22Rv1 (cell line): ENCODE measurements around the gene FDX1.
A peak's percentile ranks its signal among the peaks of the same experiment; 100 is the strongest.

Experiments used
- H3K27ac ChIP-seq: fragments of 450-650 bp; 2 replicates; pipeline ENCODE4 v1.5.1; 2017
- CTCF ChIP-seq: fragments of 450-650 bp; IDR thresholded peaks from 2 replicates; pipeline ENCODE4 v1.5.1; 2017; ENCODE audit warnings: mild to moderate bottlenecking
- ZFX ChIP-seq: fragments of 450-650 bp; IDR thresholded peaks from 2 replicates; pipeline ENCODE4 v1.6.1; 2017; ENCODE audit warnings: antibody characterized with exemption, borderline replicate concordance

The FDX1 gene

GRCh38 chr11:110446594-110446993 is 16.8 kb downstream of the FDX1 start:
- TF ChIP-seq ZFX (no peak), CTCF (no peak)
- no peak overlapping the region for H3K27ac ChIP-seq

GRCh38 chr11:110447343-110447742 is 17.6 kb downstream of the FDX1 start:
- TF ChIP-seq CTCF (no peak), ZFX (no peak)

GRCh38 chr11:110447897-110448745 is 18.4 kb downstream of the FDX1 start:
- H3K27ac ChIP-seq = no peak overlapping the region
- TF ChIP-seq CTCF = peak; percentile 80
- TF ChIP-seq ZFX = no peak

More at GRCh38 chr11:110447343-110447742, 17.6 kb downstream of the FDX1 start:
- H3K27ac ChIP-seq = no peak overlapping the region

- no peak overlapping the region for H3K27ac ChIP-seq
- TF ChIP-seq CTCF (no peak), ZFX (no peak)
Observed at GRCh38 chr11:110450246-110450645, 20.5 kb downstream of the FDX1 start.

GRCh38 chr11:110452720-110453119 is 23.0 kb downstream of the FDX1 start:
- TF ChIP-seq CTCF = no peak
- no peak for TF ChIP-seq ZFX
- H3K27ac ChIP-seq = no peak overlapping the region

- TF ChIP-seq CTCF (no peak), ZFX (no peak)
- H3K27ac ChIP-seq = no peak overlapping the region
Observed at GRCh38 chr11:110453684-110454354, 24.1 kb downstream of the FDX1 start.

GRCh38 chr11:110454609-110455008 is 24.9 kb downstream of the FDX1 start:
- no peak overlapping the region for H3K27ac ChIP-seq
- TF ChIP-seq CTCF (no peak), ZFX (no peak)
